Measurements from ENCODE around the gene TUBB4A. TPM values are rescaled to one million over a fixed set of nuclear protein-coding genes. Genes with fewer than 3 reads are reported as not detected.

TUBB4A gene
- total and polyA plus RNA-seq, 9 of the 15 experiments (the other 6 are each of a cell fraction or from before 2014, with no cell fraction given): 0.14 to 7.0 (median 0.75) TPM

DNA sequence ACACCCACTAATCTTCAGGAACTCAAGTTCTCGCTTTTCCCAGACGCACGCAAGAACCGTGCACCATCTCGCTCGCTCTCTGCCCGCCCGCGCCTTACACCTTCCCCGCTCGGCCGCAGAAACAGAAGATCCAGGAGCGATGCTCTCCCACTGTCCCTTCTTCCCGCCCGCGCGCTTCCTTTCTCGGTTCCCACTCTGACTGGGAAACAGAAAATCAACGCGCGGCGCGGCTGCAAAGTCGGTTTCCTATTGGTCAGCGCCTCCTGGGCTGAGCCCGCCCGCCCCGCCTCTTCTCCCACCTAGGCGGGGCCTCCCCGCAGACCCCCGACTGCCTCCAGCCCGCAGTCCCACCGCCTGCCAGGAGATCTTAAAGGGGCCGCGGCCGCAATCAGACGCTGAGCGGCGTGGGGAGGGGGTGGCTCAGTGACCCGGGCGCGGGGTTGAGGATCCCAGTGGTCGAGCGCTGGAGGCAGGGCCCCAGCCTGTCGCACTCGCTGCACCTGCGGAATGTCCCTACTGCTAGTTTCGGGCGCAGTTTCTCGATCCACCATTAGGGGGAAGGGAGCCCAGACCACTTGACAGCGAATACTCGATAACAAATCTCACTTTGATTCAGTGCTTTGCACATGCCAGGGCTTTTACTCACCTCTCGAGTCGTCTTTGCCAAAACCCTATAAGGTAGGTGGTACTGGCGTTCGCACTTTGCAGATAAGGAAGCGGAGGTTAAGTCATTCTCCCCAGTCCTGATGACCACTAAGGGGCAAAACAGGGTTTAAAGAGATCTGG is 41.8 kb downstream of the TUBB4A start (continued):
- TF ChIP-seq, protein P1, sequence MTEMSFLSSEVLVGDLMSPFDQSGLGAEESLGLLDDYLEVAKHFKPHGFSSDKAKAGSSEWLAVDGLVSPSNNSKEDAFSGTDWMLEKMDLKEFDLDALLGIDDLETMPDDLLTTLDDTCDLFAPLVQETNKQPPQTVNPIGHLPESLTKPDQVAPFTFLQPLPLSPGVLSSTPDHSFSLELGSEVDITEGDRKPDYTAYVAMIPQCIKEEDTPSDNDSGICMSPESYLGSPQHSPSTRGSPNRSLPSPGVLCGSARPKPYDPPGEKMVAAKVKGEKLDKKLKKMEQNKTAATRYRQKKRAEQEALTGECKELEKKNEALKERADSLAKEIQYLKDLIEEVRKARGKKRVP (CRISPR knock-in tag; IDR thresholded peaks at IDR 0.05): no peak
- TF ChIP-seq GTF2A2 (tag; IDR thresholded peaks at IDR 0.05): no peak
- peak; percentile 87 for TF ChIP-seq LCOR (CRISPR knock-in tag; IDR thresholded peaks at IDR 0.05)
- TF ChIP-seq ZNF740 (CRISPR knock-in tag; IDR thresholded peaks at IDR 0.05): peak; percentile 99
- peak in 1 of 2 experiments; percentile 97; a peak in 2 of 4 replicates for TF ChIP-seq ZNF740 (tag; IDR thresholded peaks at IDR 0.05)
- no peak for TF ChIP-seq FOXP4 (CRISPR knock-in tag; IDR thresholded peaks at IDR 0.05; ENCODE audit: borderline replicate concordance)
- TF ChIP-seq, protein P2, sequence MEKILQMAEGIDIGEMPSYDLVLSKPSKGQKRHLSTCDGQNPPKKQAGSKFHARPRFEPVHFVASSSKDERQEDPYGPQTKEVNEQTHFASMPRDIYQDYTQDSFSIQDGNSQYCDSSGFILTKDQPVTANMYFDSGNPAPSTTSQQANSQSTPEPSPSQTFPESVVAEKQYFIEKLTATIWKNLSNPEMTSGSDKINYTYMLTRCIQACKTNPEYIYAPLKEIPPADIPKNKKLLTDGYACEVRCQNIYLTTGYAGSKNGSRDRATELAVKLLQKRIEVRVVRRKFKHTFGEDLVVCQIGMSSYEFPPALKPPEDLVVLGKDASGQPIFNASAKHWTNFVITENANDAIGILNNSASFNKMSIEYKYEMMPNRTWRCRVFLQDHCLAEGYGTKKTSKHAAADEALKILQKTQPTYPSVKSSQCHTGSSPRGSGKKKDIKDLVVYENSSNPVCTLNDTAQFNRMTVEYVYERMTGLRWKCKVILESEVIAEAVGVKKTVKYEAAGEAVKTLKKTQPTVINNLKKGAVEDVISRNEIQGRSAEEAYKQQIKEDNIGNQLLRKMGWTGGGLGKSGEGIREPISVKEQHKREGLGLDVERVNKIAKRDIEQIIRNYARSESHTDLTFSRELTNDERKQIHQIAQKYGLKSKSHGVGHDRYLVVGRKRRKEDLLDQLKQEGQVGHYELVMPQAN (IDR thresholded peaks at IDR 0.05; ENCODE audit: borderline replicate concordance): peak; percentile 63; the same call in 1 of the 2 replicates
- TF ChIP-seq ETS2 (tag; IDR thresholded peaks at IDR 0.05; ENCODE audit: borderline replicate concordance, poor library complexity, severe bottlenecking): no peak
- TF ChIP-seq MLX (CRISPR knock-in tag; conservative IDR thresholded peaks at IDR 0.05): no peak
- no peak for TF ChIP-seq MYBL2 (IDR thresholded peaks at IDR 0.05; ENCODE audit: low read depth)
- TF ChIP-seq MYBL2 (CRISPR knock-in tag; IDR thresholded peaks at IDR 0.05; ENCODE audit: borderline replicate concordance): no peak
- peak; percentile 78 for TF ChIP-seq L3MBTL2 (IDR thresholded peaks at IDR 0.05)
- TF ChIP-seq HSF4 (CRISPR knock-in tag; IDR thresholded peaks at IDR 0.05; ENCODE audit: borderline replicate concordance): no peak
- peak; percentile 74 for TF ChIP-seq CREM (IDR thresholded peaks at IDR 0.05; ENCODE audit: low read depth)
- TF ChIP-seq ZNF133 (CRISPR knock-in tag; IDR thresholded peaks at IDR 0.05): no peak
- TF ChIP-seq NCOA1 (IDR thresholded peaks at IDR 0.05; ENCODE audit: low read depth): no peak
- peak; percentile 88 for TF ChIP-seq TOE1 (IDR thresholded peaks at IDR 0.05; ENCODE audit: borderline replicate concordance)
- no peak for TF ChIP-seq TOE1 (CRISPR knock-in tag; IDR thresholded peaks at IDR 0.05; ENCODE audit: borderline replicate concordance, low read depth)
- TF ChIP-seq ZNF766 (CRISPR knock-in tag; conservative IDR thresholded peaks at IDR 0.05): no peak
- no peak for TF ChIP-seq ZNF561 (CRISPR knock-in tag; conservative IDR thresholded peaks at IDR 0.05)
- no peak for TF ChIP-seq HEY1 (CRISPR knock-in tag; IDR thresholded peaks at IDR 0.05; ENCODE audit: borderline replicate concordance)
